ENCODE data around the gene NEDD4L.
"Not testable (repeated sequence)": the region's sequence is repeated elsewhere in the genome, so short reads cannot be mapped to it uniquely, and the experiment has no call there.

The NEDD4L gene

GRCh38 chr18:58049000-58049688 lies 5.1 kb downstream of the NEDD4L start:
- no peak overlapping the region for H3K4me3 ChIP-seq (ENCODE audit: low read depth, low read length)
- DNase-seq (ENCODE audit: low read depth): no peak

- not testable (repeated sequence) for DNase-seq (ENCODE audit: low read depth); H3K4me3 ChIP-seq (ENCODE audit: low read depth, low read length)
Observed at GRCh38 chr18:58050963-58051362, 6.9 kb downstream of the NEDD4L start.

- no peak overlapping the region for H3K4me3 ChIP-seq (ENCODE audit: low read depth, low read length)
- no peak for DNase-seq (ENCODE audit: low read depth)
Observed at GRCh38 chr18:58051765-58052460, 7.9 kb downstream of the NEDD4L start.

- no peak overlapping the region for H3K4me3 ChIP-seq (ENCODE audit: low read depth, low read length)
- no peak for DNase-seq (ENCODE audit: low read depth)
Observed at GRCh38 chr18:58052960-58053359, 8.9 kb downstream of the NEDD4L start.

DNA sequence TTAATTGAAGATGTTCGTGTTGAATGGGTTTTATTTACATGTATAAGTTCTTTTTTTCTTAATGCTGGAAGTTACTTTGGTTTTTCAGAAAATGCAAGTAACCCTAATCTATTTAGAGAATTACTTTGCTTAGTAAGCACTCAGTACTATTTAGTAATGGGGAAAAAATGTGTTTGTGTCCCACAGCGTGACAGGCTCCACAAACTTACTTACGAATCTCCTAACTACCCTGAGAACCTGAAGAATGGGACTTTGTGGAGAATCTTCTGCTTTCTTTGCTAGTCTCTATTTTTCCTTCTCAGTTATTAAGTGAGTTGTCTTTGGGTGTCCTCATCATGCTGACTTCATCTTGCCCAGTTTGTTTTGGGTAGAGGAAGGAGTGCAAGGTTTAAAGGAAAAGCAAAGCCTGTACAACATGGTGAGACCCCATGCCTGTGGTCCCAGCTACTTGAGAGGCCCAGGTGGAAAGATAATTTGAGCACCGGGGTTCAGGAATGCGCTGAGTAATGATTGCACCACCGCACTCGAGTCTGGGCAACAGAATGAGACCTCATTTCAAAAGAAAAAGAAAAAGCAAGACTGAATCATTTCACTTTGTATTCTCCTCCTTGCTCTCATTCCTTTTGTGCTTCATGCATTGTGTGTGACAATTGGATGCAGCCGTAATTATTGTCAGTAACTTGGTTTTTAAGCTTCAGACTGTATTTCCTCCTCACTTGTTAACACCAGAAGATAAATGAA lies 10.2 kb downstream of the NEDD4L start:
- H3K4me3 ChIP-seq (ENCODE audit: low read depth, low read length): no peak overlapping the region
- no peak for DNase-seq (ENCODE audit: low read depth)

GRCh38 chr18:58055890-58056558 lies 12.0 kb downstream of the NEDD4L start:
- no peak overlapping the region for H3K4me3 ChIP-seq (ENCODE audit: low read depth, low read length)
- no peak for DNase-seq (ENCODE audit: low read depth)

GRCh38 chr18:58056852-58057251 lies 12.8 kb downstream of the NEDD4L start:
- no peak for DNase-seq (ENCODE audit: low read depth)

GRCh38 chr18:58057291-58057965 lies 13.4 kb downstream of the NEDD4L start:
- DNase-seq (ENCODE audit: low read depth): no peak
- no peak overlapping the region for H3K4me3 ChIP-seq (ENCODE audit: low read depth, low read length)

More at GRCh38 chr18:58056852-58057251, 12.8 kb downstream of the NEDD4L start:
- no peak overlapping the region for H3K4me3 ChIP-seq (ENCODE audit: low read depth, low read length)

DNA sequence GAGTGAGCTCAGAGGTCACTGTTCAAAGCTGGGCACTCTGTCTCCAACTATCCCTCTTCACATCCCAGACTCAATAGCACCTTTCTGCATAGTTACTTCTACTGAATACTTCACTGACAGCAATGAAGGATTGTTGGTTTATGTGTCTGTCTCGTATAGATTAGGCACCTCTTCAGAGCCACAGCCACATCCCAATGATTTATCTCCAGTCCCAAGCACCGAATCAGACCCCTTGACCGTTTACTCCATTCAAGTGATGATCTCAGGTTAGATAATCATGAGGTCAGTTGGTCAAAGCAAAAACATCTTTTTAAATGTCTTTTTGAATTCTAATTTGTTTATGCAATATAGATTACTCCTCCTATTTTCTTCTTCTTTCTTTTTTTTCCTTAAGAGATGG lies 14.7 kb downstream of the NEDD4L start:
- no peak for DNase-seq (ENCODE audit: low read depth)
- no peak overlapping the region for H3K4me3 ChIP-seq (ENCODE audit: low read depth, low read length)

- DNase-seq (ENCODE audit: low read depth): no peak
- no peak overlapping the region for H3K4me3 ChIP-seq (ENCODE audit: low read depth, low read length)
Observed at GRCh38 chr18:58060254-58060653, 16.2 kb downstream of the NEDD4L start.

- H3K4me3 ChIP-seq (ENCODE audit: low read depth, low read length): no peak overlapping the region
- no peak for DNase-seq (ENCODE audit: low read depth)
Observed at GRCh38 chr18:58061349-58061748, 17.3 kb downstream of the NEDD4L start.

DNA sequence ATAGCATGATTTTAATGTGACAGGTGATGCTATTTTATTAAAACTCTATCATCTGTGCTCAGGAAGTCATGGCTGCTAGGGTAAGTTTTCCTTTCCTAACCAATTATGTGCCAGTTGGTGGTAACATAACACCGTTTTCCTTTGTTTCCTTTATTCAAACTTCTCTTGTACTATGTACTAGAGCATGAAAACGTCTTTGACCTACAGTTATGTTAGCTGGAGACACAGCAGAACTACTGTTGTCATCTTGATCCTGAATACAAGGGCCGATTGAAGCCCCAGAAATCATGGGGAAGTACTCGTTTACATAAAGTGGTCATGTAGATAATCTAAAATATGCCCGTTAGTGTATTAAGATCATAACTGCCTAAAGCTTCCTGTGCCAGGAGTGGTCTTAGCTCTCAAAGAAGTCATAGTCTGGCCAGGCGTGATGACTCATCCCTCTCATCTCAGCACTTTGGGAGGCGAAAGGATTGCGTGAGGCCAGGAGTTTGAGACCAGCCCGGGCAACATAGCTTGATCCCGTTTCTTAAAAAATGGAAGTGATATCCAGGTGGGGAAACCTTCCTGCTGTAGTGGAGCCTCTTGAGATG lies 20.5 kb downstream of the NEDD4L start:
- H3K4me3 ChIP-seq (ENCODE audit: low read depth, low read length): no peak overlapping the region
- no peak for DNase-seq (ENCODE audit: low read depth)

GRCh38 chr18:58065956-58066355 lies 21.9 kb downstream of the NEDD4L start:
- H3K4me3 ChIP-seq (ENCODE audit: low read depth, low read length): no peak overlapping the region
- DNase-seq (ENCODE audit: low read depth): no peak

- no peak overlapping the region for H3K4me3 ChIP-seq (ENCODE audit: low read depth, low read length)
- DNase-seq (ENCODE audit: low read depth): no peak
Observed at GRCh38 chr18:58067601-58068000, 23.6 kb downstream of the NEDD4L start.

GRCh38 chr18:58069099-58069498 lies 25.1 kb downstream of the NEDD4L start:
- no peak overlapping the region for H3K4me3 ChIP-seq (ENCODE audit: low read depth, low read length)
- no peak for DNase-seq (ENCODE audit: low read depth)

- H3K4me3 ChIP-seq (ENCODE audit: low read depth, low read length): no peak overlapping the region
- no peak for DNase-seq (ENCODE audit: low read depth)
Observed at GRCh38 chr18:58069721-58070292, 25.8 kb downstream of the NEDD4L start.

DNA sequence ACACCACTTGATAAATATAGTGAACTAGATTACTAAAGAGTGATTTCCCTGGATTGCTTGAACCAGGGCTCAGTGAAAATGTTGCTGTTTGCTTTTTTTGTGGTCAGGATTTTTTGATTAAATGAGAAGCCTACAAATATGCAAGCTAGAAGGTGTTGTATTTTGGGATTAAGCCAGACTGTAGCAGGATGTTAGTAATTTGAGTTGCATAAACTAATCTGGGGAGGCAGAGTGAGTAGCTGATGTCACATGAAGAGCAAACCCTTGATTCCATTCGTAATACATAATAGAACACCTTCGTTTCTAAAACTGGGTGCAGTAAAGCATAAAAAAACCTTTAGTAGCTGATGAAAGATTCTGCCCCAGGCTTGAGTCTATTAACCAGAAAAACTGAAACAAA lies 32.0 kb downstream of the NEDD4L start:
- H3K4me3 ChIP-seq (ENCODE audit: low read depth, low read length): no peak overlapping the region
- no peak for DNase-seq (ENCODE audit: low read depth)

GRCh38 chr18:58077329-58077728 lies 33.3 kb downstream of the NEDD4L start:
- no peak overlapping the region for H3K4me3 ChIP-seq (ENCODE audit: low read depth, low read length)
- no peak for DNase-seq (ENCODE audit: low read depth)
